Measurements from ENCODE around the gene PLD1.

PLD1 gene

GRCh38 chr3:171838218-171838720 is 28.0 kb upstream of the PLD1 start:
- POLR2A ChIA-PET (ENCODE audit: low non-redundant PET), result no interaction called here
- CTCF ChIA-PET, result no interaction called here
- H3K27ac ChIP-seq, result no peak overlapping the region
- no peak for DNase-seq (ENCODE audit: low spot score)
- no peak for TF ChIP-seq CTCF (conservative IDR thresholded peaks at IDR 0.05; ENCODE audit: low read depth)

GRCh38 chr3:171837698-171838097 is 27.4 kb upstream of the PLD1 start:
- POLR2A ChIA-PET (ENCODE audit: low non-redundant PET), result no interaction called here
- no peak for TF ChIP-seq CTCF (conservative IDR thresholded peaks at IDR 0.05; ENCODE audit: low read depth)
- DNase-seq (ENCODE audit: low spot score), result no peak
- CTCF ChIA-PET, result no interaction called here
- H3K27ac ChIP-seq, result no peak overlapping the region

DNA sequence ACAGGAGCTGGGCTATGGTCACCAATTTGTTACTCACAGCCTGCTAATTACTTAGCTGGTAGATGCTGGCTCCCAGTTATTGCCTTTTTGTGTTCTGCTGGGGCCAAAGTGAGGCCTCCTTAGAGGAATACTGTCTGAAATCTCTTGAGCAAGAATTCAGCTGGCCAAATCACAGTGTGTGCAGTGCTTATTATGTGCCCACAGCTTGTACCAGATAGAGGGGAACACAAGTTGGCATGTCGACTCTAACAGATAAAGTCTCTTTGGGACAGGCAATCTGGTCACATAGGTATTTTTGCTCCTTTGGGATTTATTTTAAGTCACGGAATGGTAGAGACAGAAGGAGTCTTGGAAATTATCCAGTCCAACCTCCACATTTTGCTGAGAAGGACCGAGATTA is 26.6 kb upstream of the PLD1 start:
- ChIA-PET CTCF (no interaction called here), POLR2A (ENCODE audit: low non-redundant PET) (no interaction called here)
- H3K27ac ChIP-seq, result no peak overlapping the region
- no peak for DNase-seq (ENCODE audit: low spot score)
- no peak for TF ChIP-seq CTCF (conservative IDR thresholded peaks at IDR 0.05; ENCODE audit: low read depth)

- TF ChIP-seq CTCF (conservative IDR thresholded peaks at IDR 0.05; ENCODE audit: low read depth), result no peak
- ChIA-PET CTCF (interaction anchor here (0.8 kb wide), 1 partner anchor 191 kb away, joined by 8 read pairs; no protein-coding TSS in a partner anchor), POLR2A (ENCODE audit: low non-redundant PET) (no interaction called here)
- DNase-seq (ENCODE audit: low spot score), result no peak
- no peak overlapping the region for H3K27ac ChIP-seq
Measured at GRCh38 chr3:171835613-171836012, 25.3 kb upstream of the PLD1 start.

- no peak for TF ChIP-seq CTCF (conservative IDR thresholded peaks at IDR 0.05; ENCODE audit: low read depth)
- no peak for DNase-seq (ENCODE audit: low spot score)
- no peak overlapping the region for H3K27ac ChIP-seq
- ChIA-PET POLR2A (ENCODE audit: low non-redundant PET) (no interaction called here), CTCF (interaction anchor here (0.6 to 2.9 kb wide), 5 partner anchors 63 to 786 kb away, joined by 3 to 14 read pairs (median 4); no protein-coding TSS in a partner anchor)
Measured at GRCh38 chr3:171835116-171835515, 24.8 kb upstream of the PLD1 start.

GRCh38 chr3:171834461-171834801 is 24.1 kb upstream of the PLD1 start:
- peak; percentile 33 for TF ChIP-seq CTCF (conservative IDR thresholded peaks at IDR 0.05; ENCODE audit: low read depth)
- POLR2A ChIA-PET (ENCODE audit: low non-redundant PET), result no interaction called here
- DNase-seq (ENCODE audit: low spot score), result no peak
- CTCF ChIA-PET, result interaction anchor here (0.6 to 2.9 kb wide), 12 partner anchors 62 to 873 kb away, joined by 3 to 14 read pairs (median 4); no protein-coding TSS in a partner anchor
- no peak overlapping the region for H3K27ac ChIP-seq

Measured in RWPE1 (cell line).